ENCODE data around the gene MRPL11. TPM values are rescaled to one million over a fixed set of nuclear protein-coding genes. Genes with fewer than 3 reads are reported as not detected.

MRPL11 gene
- 32.0 and 32.1 TPM in 2 replicates for total RNA-seq

DNA sequence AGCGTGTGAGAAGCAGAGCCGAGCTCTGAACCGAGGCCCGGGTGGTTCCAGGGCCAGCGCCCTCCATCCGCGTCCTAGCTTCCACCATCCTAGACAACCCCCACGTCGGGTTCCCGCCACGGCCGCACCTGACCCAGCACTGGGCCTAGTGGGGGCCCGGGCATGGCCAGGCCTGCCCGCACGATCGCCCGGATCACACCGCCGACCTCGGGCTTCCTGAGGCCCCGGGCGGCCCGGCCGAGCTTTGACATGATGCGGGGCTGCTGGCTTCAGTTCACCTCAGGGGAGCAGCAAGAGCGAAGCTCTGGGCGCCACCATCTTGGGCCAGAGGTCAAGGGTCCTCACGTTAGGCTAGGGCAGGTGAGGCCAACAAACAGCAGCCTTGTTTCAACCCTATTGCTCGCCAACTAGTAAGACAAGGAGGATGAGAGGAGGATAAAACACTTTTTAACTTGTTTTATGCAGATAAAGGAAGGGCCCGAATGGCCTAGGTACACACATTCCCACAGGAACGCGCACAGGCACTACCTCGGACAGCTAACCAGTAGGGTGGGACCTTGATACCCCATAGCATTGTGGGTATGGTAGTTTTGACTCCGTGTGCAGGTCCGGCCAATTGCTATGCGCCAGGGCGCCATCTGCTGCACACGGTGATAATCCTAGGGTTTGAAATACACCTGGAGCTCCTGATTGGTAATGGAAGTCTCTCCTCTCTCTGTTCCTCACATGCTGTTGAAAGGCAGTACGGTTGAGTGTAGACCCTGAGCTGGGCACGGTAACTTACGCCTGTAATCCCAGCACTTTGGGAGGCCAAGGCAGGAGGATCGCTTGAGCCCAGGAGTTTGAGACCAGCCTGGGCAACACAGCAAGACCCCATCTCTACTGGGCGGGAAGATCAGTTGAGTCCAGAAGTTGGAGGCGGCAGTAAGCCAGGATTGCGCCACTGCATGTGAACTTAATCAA lies at the start of gene MRPL11:
Gene MRPL11 (minus strand): TSS at position 345 of the 963 bp plus-strand sequence. CDS start 94 bp downstream, at position 251.

DNA sequence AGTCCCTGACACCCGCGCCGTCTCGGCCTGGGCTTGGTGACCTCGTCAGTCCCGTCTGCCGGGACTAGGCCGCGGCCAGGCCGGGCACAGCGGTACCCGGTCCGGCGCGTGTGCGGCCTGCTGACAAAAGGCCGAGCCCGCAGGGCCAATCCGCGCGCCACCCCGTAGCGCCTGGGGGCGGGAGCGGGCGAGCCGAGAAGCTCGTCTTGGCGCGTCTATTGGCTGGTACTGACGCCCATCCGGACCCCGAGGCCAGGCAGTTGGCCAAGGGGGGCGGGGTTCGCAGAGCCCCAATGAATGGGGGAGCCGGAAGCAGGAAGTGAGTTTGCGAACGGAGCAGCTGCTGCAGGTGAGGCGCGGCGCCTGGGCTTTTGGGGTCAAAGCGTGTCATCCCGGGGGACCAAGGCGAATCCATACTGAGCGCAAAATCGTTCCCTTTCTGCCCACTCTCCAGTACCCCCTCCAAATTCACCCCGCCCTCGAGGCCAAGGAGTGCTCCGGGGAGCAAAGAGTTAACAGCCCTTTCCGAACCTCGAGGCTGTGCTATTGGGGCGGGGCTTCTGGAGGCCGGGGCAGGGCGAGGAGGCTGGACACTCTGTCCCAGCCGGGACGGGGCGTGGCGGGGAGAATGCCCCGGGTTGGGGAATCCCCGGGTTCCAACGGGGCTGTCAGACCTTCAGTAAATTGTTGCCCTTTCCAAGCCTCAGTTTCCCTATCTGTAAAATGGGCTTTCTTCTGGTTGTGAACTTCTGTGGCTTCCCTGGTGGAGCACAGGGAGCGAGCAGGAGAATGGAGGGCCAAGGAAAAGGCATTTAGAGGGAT lies 41.7 kb upstream of the MRPL11 start, which contains the start of gene DPP3:
Gene DPP3 (plus strand): TSS at position 318 of the 822 bp plus-strand sequence. CDS start 1,767 bp downstream, outside the sequence.

DNA sequence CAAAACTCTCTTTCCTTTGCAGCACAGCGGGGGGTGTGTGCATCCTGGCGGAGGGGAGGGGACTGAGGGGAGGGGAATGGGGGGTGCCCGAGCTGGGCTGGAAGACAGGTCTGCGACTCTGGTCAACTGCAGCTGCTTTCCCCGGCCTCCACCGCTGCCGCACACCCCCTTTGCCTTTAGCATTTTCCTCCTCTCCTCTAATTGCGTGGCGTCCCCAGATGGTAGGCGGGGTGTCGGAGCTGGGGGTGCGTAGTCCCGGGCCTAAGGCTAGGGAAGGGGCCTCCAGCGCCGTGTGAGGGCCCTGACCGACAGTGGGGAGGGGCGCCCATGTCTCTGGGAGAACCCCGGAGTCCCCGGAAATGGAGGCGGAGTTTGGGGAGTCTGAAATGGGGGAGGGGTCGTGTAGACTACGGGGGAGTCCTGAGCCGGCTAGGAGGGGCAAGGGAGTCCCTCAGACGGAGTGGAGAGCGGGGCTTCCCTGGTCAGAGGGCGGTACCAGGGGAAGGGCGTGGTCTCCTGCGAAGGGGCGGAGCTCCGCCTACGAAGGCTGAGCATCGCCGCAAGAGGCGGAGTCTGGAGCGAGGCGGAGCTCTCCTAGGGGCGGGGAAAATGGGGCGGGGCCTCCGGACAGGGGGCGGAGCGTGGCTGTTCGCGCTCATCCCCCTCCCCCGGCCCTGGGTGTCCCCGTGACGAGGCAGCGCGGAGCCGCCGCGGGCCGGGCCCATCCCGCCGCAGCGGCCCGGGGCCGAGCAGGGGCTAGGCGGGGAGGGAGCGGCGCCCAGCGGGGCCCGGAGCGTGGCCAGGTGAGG lies 27.8 kb upstream of the MRPL11 start, which contains the start of gene PELI3:
Gene PELI3 (plus strand): TSS at position 681 of the 809 bp plus-strand sequence. CDS start 1,224 bp downstream, outside the sequence.

DNA sequence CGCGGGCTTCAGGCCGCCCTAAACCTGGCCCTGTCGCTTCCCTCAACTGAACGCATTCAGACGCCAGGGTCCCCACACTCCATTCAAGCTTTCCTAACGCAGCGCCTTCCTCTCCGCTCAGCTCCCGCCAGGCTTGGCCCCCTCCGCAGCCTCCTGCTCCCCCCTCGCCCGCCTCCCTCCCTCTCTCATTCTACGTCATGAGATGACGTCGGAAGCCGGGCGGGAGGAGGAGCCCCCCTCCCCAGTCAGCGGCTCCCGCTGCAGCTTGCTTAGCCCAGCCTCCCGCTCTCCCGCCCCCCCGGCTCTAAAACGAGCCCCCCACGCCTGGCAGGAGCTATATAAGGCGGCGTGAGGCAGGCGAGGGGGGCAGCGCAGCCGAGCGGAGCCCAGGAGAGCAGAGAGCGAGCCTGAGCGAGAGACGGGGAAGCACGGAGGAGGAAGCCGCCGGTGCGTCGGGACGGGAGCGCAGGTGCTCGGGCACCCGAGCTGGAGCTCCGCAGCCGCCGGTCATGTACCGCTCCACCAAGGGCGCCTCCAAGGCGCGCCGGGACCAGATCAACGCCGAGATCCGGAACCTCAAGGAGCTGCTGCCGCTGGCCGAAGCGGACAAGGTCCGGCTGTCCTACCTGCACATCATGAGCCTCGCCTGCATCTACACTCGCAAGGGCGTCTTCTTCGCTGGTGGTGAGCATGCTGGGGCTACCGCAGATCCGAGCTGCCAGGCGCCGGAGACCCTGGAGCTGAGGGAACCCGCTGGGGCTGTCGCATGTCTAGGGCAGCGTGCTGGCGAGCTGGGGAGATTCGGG lies 17.8 kb downstream of the MRPL11 start, which contains the start of gene NPAS4:
Gene NPAS4 (plus strand): TSS at position 365 of the 806 bp plus-strand sequence. CDS start 145 bp downstream, at position 510.

Other genes with a start within 250 kb of the MRPL11 start
- 14.9 and 17.7 TPM in 2 replicates for gene KLC2, start 181.1 kb downstream of the MRPL11 start, total RNA-seq
- 93.0 and 102 TPM in 2 replicates for gene RAB1B, start 170.2 kb downstream of the MRPL11 start, total RNA-seq
- gene CNIH2, start 160.7 kb downstream of the MRPL11 start, total RNA-seq: 0.37 and 0.40 TPM in 2 replicates
- gene YIF1A, start 149.7 kb downstream of the MRPL11 start, total RNA-seq: 143 and 183 TPM in 2 replicates
- gene TMEM151A, start 147.0 kb downstream of the MRPL11 start, total RNA-seq: 0.13 and 0.25 TPM in 2 replicates
- 21.9 and 23.3 TPM in 2 replicates for gene CD248, start 121.8 kb downstream of the MRPL11 start, total RNA-seq
- gene RIN1, start 102.4 kb downstream of the MRPL11 start, total RNA-seq: 19.5 and 25.9 TPM in 2 replicates
- 50.1 and 58.0 TPM in 2 replicates for gene BRMS1, start 93.7 kb downstream of the MRPL11 start, total RNA-seq
- 38.4 and 46.9 TPM in 2 replicates for gene B4GAT1, start 91.2 kb downstream of the MRPL11 start, total RNA-seq
- under 0.01 and 0.12 TPM in 2 replicates for gene SLC29A2, start 67.1 kb downstream of the MRPL11 start, total RNA-seq
- gene NPAS4, start 17.8 kb downstream of the MRPL11 start, total RNA-seq: not detected in 2 replicates
- gene PELI3, start 28.1 kb upstream of the MRPL11 start, total RNA-seq: 11.1 TPM in 2 replicates
- gene DPP3, start 41.6 kb upstream of the MRPL11 start, total RNA-seq: 41.3 and 58.4 TPM in 2 replicates
- gene BBS1, start 71.8 kb upstream of the MRPL11 start, total RNA-seq: 25.4 and 28.5 TPM in 2 replicates
- 8.8 and 10.6 TPM in 2 replicates for gene ZDHHC24, start 107.2 kb upstream of the MRPL11 start, total RNA-seq
- 0.06 TPM in 1 of 2 replicates, not detected in the other for gene ACTN3, start 108.1 kb upstream of the MRPL11 start, total RNA-seq
- gene CTSF, start 129.8 kb upstream of the MRPL11 start, total RNA-seq: 8.1 and 8.6 TPM in 2 replicates
- gene CCDC87, start 154.2 kb upstream of the MRPL11 start, total RNA-seq: 0.26 and 0.44 TPM in 2 replicates
- 43.0 and 60.5 TPM in 2 replicates for gene CCS, start 154.3 kb upstream of the MRPL11 start, total RNA-seq
- gene RBM14, start 177.8 kb upstream of the MRPL11 start, total RNA-seq: 21.4 and 24.4 TPM in 2 replicates
- gene RBM4, start 199.9 kb upstream of the MRPL11 start, total RNA-seq: 110 and 124 TPM in 2 replicates
- 25.1 and 28.4 TPM in 2 replicates for gene RBM4B, start 239.0 kb upstream of the MRPL11 start, total RNA-seq

Measured in aortic smooth muscle cell (primary cell).